Raji (cell line): ENCODE data around the gene BEX4.

Experiments
- POLR2A ChIP-seq: IDR thresholded peaks from 2 replicates; pipeline ENCODE4 v1.6.1; 2011; ENCODE audit warnings: low read depth, low read length, control low read depth; ENCODE audit not compliant: insufficient read depth

BEX4 gene

DNA sequence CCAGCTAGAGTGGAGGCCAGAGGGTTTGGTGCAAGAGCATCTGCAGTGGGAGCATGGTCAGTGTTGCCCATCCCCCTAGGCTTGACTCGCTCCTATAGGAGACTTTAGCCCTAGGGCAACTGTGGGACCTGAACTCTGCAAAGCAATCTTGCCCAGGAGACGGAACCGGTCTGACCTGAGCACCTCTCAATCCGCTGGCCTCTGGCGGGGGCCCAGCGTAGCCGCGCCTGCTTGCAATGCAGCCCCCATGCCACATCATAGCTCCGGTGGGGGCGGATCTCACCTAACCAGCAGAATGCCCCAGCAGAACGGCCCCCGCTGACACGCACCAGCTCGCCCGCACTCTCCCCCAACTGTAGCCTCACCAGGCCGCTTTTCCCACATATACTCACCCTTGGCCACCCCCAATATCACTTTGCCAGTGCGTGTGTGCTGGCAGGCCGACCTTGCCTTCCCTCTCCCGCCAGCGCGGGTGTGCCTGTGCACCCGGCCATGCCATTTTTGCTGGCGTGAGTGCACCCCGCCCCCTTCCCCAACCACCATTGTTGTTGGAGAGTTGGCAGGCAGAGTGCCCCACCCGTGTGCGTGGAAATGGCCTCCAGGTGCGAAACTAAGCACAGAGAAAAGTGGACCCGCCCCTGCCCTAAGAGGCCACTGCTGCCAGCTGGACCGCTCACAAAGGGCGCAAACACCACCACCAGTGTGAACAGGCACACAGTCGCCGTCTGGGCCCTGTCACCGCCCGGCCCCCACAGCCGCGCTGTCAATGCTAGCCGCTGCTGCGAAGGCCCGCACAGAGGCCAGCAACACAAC lies 5.8 kb downstream of the BEX4 start:
- no peak for TF ChIP-seq POLR2A

DNA sequence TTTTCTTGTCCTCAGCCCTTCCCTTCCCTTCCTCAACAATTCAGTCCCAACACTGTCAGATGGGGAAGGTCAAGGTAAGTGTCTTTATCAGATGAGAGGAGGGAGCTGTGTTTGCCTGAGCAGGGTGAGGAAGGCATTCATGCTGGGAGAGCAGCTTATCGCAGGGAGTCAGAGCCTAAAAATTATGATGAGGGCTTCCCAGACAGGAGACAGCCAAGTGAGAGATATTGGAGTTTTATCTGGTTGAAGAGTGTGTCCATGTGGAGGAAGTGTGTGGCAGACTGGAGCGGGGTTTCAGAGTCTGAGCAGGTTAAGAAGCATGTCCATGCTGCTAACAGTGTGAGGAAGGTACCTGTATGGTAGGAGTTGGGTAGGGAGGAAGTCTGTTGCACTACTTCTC lies 18.4 kb downstream of the BEX4 start:
- TF ChIP-seq POLR2A = no peak

DNA sequence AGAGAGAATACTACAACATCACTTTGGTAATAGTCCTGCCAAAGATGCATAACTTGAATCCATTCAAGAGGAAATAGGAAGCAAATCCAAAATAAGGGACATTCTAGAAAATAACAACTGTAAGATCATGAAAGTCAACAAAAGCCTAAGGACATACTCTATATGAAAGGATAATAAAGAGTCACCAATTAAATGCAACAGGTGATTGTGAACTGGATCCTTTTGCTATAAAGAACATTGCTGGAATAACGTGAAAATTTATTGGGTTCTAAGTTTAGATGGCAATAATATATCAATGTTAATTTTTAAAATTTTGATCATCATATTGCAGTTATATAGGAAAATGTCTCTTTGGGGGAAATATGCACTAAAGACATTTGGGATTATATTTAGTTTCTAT lies 20.0 kb downstream of the BEX4 start:
- no peak for TF ChIP-seq POLR2A

DNA sequence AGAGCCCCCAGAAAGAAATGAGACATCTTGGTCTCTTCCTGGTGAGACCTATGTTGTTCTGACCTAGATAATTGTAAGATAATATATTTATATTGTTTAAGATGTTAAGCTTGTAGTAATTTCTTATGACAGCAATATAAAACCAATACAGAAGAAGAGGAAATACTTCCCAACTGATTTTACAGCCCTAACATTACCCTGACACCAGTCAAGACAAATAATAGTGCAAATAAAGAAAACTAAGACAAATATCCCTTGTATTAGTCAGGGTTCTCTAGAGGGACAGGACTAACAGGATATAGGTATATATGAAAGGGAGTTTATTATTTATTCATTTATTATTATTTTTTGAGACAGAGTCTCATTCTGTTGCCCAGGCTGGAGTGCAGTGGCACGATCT lies 21.4 kb downstream of the BEX4 start:
- TF ChIP-seq POLR2A = no peak

DNA sequence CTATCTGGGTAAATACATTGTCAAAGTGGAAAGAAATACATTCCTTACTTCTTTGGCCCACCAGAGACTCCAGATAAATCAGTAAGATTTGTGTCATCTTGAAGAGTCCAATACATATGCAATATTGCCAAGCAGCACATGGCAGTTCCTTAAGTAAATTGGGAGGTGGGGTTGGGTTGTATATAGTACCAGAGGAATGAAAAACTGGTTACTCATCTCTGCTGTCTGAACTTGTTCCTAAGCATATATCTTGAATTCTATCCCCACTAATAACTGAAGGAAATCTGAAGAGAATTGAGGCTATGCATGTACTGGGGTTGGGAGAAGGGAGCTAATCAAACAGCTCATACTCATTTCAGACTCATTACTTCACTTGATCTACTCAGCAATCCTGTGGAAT lies 25.2 kb downstream of the BEX4 start:
- no peak for TF ChIP-seq POLR2A

DNA sequence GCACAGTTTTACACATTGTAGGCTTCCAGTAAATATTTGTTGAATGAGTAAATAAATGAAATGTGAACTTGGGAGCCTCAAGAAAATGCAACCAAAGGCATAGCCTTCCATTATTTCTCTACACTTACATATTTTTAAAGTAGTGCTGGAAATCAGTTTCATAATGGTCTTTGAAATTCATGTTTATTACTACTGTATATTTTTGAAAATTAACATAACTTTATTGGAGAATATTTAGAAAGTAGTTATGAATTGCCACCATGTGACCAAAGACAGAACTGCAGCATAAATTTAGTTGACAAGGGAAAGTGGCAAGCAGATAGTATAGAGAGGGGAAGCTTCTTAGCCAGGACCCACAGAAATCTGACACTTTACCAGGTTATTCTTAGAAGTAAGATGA lies 33.6 kb downstream of the BEX4 start:
- TF ChIP-seq POLR2A = no peak

DNA sequence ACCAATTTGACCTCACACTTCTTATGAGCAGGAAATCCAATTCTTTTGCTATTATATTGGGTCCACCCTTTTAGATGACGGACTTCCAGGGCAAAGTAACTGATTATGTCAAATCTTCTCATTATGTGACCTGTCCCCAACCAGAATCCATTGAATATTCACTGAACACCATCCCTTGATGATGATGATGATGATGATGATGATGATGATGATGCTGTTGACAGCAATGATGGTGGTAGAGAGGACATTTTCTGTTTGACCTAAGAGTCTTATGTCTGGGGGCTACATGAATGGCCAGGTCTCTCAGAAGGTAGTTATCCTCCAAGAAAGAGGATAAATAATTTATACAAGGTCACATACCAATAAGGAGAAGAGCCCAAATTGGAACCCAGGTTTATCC lies 34.9 kb downstream of the BEX4 start:
- TF ChIP-seq POLR2A = no peak

DNA sequence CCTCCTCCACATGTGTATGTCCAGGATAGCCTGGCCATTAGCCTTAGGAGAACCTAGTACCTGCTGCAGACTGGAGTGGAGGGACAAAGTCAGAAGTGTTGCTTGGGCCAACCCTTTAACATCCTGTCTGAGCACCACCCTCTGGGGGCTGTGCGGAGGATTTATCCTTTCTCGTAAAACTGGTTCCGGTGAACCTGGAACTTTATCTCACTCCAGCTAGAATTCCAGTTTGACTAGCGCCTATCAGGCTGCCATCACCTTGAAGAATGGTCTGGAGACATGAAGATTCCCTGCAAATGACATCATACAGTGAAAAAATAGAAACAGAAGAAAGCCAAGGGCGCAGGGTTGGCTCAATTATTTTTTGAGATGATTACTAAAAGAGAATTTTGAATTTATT lies 36.1 kb downstream of the BEX4 start:
- TF ChIP-seq POLR2A = no peak

DNA sequence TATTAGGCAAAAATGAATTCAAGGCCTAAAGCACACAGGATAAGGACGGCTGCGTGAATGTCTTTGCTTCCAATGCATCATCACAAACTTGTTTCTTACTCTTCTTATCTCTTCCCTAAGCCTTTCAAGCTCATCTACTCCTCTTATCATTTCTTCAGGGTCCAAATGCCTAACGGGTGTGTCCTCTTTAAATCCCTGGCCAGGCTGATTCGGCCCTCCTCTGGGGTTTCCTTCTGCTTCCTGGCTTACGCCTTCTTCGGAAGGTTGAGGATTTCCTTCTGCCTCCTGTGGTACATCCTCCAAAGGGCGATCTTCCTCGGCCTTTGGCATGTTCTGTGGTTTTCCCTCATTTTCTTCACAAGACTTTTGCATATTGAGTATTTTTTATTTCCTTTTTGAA lies 38.7 kb downstream of the BEX4 start:
- no peak for TF ChIP-seq POLR2A

DNA sequence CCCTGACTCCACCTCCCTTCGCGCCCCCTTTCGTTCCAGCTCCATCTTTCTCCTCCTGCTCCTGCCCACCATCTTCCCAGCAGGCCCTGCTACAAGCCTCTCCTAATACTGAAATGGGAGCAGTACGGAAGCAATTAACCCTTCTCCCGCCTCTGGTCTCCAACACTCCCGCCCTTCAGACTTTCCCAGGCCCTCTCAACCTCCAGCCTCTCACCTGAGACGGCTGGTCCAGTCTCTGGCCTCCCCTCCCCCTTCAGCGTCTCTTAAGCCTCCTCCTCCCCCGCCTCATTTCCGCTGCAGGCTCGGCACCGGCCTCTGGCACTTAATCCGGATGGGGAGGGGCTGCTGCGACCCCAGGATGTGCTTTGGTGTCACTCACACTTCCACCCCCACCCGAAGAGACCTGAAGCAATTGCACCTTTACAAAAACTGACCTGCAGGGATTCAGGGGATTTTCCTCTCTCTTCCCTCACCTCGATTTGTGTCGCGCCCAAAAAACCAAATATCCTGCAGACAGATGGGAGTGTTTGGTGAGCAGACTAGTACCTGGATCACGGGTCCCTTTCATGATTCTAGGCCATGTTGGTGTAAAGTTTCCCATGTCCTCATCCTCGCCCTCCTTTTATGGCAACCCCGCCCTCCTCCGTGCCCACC lies 39.4 kb downstream of the BEX4 start:
- TF ChIP-seq POLR2A = no peak

DNA sequence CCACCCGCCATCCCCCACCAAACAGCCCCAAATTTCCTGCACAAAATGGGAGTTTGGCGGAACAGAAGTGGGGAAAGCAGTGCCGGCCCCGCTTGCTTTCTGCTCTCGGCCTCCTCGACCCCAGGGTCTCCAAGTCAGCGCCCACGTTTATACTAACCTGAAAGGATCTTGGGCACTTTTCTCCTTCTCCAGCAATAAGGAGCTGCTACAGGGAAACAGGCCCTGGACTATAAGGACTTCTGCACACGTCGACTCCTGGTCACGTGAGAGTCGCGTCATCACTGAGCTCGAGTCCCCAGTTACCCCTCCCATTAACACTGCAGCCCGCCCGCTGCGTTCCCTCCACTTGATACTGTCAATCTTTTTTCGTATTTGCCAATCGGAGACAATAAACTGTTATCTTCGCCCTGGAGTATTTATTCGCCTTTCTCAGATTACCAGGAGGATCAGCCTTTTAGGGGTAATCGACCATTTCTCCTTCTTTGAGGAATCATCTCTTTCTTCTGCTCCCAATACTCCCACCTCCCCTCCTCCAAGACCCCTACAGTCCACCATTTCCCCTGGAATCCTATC lies 40.1 kb downstream of the BEX4 start, which contains the start of gene TCEAL8:
TCEAL8 (minus strand) TSS at position 235 of the 573 bp plus-strand sequence. CDS start 1,176 bp downstream, outside the sequence.
- no peak for TF ChIP-seq POLR2A

DNA sequence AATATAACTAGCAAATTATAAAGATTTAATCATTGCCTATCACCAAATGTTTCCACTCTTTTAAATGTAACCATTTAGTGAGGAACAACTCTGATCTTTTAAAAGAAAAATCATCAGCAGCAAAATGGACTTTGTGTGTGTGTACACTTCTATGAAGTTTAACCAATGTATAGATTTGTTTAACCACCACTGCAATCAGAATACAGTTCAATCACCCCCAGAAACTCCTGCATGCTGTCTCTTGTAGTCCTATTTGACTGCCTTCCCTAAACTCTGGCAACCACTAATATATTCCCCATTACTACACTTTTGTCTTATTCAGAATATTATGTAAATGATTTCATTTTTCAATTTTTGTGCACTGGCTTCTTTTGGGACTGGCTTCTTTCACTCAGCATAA lies 41.7 kb downstream of the BEX4 start:
- no peak for TF ChIP-seq POLR2A

DNA sequence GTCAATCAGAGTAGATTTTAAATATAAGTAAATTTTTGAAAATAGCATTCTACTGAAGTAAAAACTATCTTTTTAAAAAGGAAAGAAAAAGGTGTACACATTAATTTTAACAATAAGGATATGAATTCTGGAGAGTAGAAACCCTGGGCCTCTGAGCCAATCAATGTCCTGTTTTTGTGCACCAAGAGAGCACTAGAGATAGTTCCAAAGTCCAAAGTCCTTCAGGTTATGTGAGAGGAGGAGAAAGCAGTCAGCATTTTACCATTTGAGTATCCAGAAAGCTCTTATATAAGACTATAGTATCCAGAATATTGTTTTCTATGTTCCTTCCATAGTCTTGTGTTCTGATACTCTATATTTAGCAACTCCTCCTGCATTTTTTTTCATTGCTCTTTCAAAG lies 43.4 kb downstream of the BEX4 start:
- no peak for TF ChIP-seq POLR2A
